ENCODE data around the gene PIKFYVE.

The PIKFYVE gene

GRCh38 chr2:208304695-208305094 lies 38.6 kb downstream of the PIKFYVE start:
- H3K36me3 Mint-ChIP-seq (ENCODE audit: low read depth), result peaks cover 74% of the 10 kb centered on the region

GRCh38 chr2:208306291-208306690 lies 40.2 kb downstream of the PIKFYVE start:
- Mint-ChIP-seq H3K27ac (no peak overlapping the region), H3K9me3 (no peaks in the 10 kb centered on the region), H3K36me3 (ENCODE audit: low read depth) (peaks cover 59% of the 10 kb centered on the region), H3K4me3 (no peak overlapping the region), H3K4me1 (no peaks in the 10 kb centered on the region), H3K27me3 (ENCODE audit: low read depth, poor library complexity) (no peaks in the 10 kb centered on the region)
- no peak for DNase-seq
- TF ChIP-seq CTCF (IDR thresholded peaks at IDR 0.05), result no peak

More at GRCh38 chr2:208304695-208305094, 38.6 kb downstream of the PIKFYVE start:
- no peak for TF ChIP-seq CTCF (IDR thresholded peaks at IDR 0.05)
- no peaks in the 10 kb centered on the region for H3K4me1 Mint-ChIP-seq
- peak overlapping the region; percentile 60 for H3K27ac Mint-ChIP-seq
- H3K4me3 Mint-ChIP-seq, result no peak overlapping the region
- no peak for DNase-seq
- no peaks in the 10 kb centered on the region for H3K27me3 Mint-ChIP-seq (ENCODE audit: low read depth, poor library complexity)
- H3K9me3 Mint-ChIP-seq, result no peaks in the 10 kb centered on the region

GRCh38 chr2:208311321-208311720 lies 45.3 kb downstream of the PIKFYVE start:
- Mint-ChIP-seq H3K9me3 (peaks cover 3% of the 10 kb centered on the region), H3K4me3 (no peak overlapping the region), H3K36me3 (ENCODE audit: low read depth) (peaks cover 49% of the 10 kb centered on the region), H3K27me3 (ENCODE audit: low read depth, poor library complexity) (no peaks in the 10 kb centered on the region), H3K27ac (no peak overlapping the region), H3K4me1 (no peaks in the 10 kb centered on the region)
- DNase-seq, result no peak
- no peak for TF ChIP-seq CTCF (IDR thresholded peaks at IDR 0.05)

- no peak for TF ChIP-seq CTCF (IDR thresholded peaks at IDR 0.05)
- no peaks in the 10 kb centered on the region for H3K27me3 Mint-ChIP-seq (ENCODE audit: low read depth, poor library complexity)
- H3K4me1 Mint-ChIP-seq, result no peaks in the 10 kb centered on the region
- H3K9me3 Mint-ChIP-seq, result peaks cover 7% of the 10 kb centered on the region
- H3K27ac Mint-ChIP-seq, result no peak overlapping the region
- DNase-seq, result no peak
- no peak overlapping the region for H3K4me3 Mint-ChIP-seq
- H3K36me3 Mint-ChIP-seq (ENCODE audit: low read depth), result peaks cover 53% of the 10 kb centered on the region
Measured at GRCh38 chr2:208311954-208312353, 45.9 kb downstream of the PIKFYVE start.

GRCh38 chr2:208315081-208315788 lies 49.2 kb downstream of the PIKFYVE start:
- Mint-ChIP-seq H3K27ac (no peak overlapping the region), H3K36me3 (ENCODE audit: low read depth) (peaks cover 63% of the 10 kb centered on the region), H3K9me3 (peaks cover 7% of the 10 kb centered on the region), H3K4me3 (no peak overlapping the region), H3K27me3 (ENCODE audit: low read depth, poor library complexity) (no peaks in the 10 kb centered on the region), H3K4me1 (peaks cover 8% of the 10 kb centered on the region)
- DNase-seq, result no peak
- no peak for TF ChIP-seq CTCF (IDR thresholded peaks at IDR 0.05)

- no peaks in the 10 kb centered on the region for H3K27me3 Mint-ChIP-seq (ENCODE audit: low read depth, poor library complexity)
- no peak overlapping the region for H3K4me3 Mint-ChIP-seq
- no peak for DNase-seq
- peaks cover 66% of the 10 kb centered on the region for H3K36me3 Mint-ChIP-seq (ENCODE audit: low read depth)
- TF ChIP-seq CTCF (IDR thresholded peaks at IDR 0.05), result no peak
- H3K9me3 Mint-ChIP-seq, result peaks cover 7% of the 10 kb centered on the region
- H3K4me1 Mint-ChIP-seq, result peaks cover 8% of the 10 kb centered on the region
- H3K27ac Mint-ChIP-seq, result peak overlapping the region; percentile 78
Measured at GRCh38 chr2:208318127-208318526, 52.1 kb downstream of the PIKFYVE start.
